Activated gamma-delta T cell treated with Interleukin-2 at 50 U/mL for 16 hours (primary cell): ENCODE data around the gene CEACAM20.
"Not testable (repeated sequence)": the region's sequence is repeated elsewhere in the genome, so short reads cannot be mapped to it uniquely, and the experiment has no call there.

Source experiments
- DNase-seq: peaks from one replicate; pipeline ENCODE4 v3.0.0-alpha.2; 2020

Gene CEACAM20

GRCh38 chr19:44548736-44549135 lies 19.3 kb upstream of the CEACAM20 start:
- DNase-seq: no peak

DNA sequence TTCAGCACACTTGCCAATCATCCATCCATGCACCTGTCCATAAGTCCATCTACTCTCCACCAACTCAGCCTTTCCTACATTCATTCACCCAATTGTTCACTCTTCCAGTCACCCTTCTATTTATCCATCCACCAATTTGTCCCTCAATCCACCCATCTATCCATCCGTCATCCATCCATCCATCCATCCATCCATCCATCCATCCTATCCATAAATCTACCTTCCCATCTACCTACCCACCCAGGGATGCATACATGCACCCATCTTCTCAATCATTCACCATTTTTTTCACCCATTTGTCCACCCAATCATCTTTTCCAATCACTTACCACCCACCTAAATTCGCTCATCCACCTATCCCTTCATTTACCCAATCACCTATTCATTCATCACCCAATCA lies 14.6 kb upstream of the CEACAM20 start:
- no peak for DNase-seq

DNA sequence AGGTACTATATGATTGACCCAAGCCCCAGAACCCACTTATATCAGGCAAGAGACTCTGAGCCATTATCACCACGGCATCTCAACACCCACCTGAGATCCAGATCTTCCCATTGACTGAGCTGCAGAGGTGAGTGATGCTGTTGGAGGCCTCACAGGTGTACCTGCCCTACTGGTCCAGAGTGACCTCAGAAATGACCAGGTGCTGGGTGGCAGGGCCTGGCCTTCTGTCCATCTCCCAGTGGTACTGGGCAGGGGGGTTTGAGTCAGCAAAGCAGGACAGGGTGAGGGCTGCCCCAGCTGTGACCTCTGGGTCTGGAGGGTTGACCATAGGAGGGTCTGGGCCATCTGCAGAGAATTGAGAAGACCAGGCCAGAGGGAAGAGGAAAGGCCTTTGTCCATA lies 13.2 kb upstream of the CEACAM20 start:
- no peak for DNase-seq

GRCh38 chr19:44540736-44541135 lies 11.3 kb upstream of the CEACAM20 start:
- no peak for DNase-seq

GRCh38 chr19:44539991-44540390 lies 10.5 kb upstream of the CEACAM20 start:
- DNase-seq: no peak

DNA sequence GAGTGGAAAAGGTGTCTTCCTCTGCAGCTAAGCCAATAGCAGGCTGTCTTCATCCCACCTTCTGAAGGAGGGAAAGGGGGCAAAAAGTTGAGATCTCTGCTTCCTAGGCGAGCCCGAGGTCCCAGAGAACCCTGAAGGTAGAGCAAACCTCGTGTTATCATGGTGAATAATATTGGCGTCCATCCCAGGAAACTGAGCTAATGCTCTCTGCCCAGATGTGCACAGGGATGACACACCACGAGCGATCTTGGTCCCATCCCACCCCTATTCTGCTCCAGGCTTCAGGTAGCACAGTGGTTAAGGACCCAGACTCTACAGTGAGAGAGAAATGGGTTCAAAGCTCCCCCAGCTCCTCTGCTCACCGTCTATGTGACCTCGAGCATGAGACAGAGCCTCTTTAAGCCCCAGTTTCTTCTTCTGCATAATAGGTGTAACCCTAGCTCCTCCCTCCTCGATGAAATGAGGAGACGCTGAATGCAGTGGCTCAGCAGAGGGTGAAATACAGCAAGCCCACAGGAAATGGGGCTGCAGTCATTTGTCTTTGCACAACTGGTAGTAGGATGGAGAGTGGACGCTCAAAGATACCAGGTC lies 9.9 kb upstream of the CEACAM20 start:
- no peak for DNase-seq

GRCh38 chr19:44535361-44535760 lies 5.9 kb upstream of the CEACAM20 start:
- not testable (repeated sequence) for DNase-seq

- DNase-seq: no peak
These were observed 3.3 kb upstream of the CEACAM20 start for GRCh38 chr19:44532819-44533218.

- no peak for DNase-seq
These were observed 1.3 kb upstream of the CEACAM20 start for GRCh38 chr19:44530777-44531176.

- DNase-seq: no peak
These were observed 1.9 kb downstream of the CEACAM20 start for GRCh38 chr19:44527554-44527953.

GRCh38 chr19:44525721-44526430 lies 3.6 kb downstream of the CEACAM20 start:
- DNase-seq: no peak

DNA sequence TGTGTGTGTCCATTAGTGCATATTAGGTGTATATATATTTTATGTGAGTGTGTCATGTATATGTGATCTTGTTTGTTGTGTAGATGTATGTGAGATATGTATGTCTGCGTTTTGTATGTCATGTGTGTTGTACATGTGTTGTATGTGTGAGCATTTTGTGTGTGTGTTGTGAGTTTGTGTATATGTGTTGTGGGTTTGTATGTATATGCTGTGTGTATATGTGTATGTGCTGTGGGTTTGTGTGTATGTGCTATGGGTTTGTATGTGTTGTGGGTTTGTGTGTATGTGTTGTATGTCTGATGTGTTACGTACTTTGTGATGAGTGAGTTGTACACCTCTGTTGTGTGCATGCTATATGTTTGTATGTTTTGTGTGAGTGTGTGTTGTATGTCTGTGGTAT lies 8.1 kb downstream of the CEACAM20 start:
- DNase-seq: no peak

DNA sequence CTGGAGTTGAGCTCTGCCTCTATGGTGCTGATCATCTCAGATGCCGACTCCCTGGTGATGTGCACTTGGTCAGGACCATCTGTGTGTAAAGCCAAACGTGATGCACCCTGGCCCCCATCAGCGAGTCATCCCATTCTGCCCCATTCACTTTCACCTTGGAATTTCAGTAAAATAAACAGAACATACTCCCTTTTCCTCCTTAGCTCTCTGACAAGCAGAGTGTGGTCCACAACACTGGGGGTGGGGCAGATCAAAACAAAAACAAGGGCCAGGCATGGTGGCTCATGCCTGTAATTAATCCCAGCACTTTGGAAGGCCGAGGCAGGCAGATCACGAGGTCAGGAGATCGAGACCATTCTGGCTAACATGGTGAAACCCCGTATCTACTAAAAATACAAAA lies 12.3 kb downstream of the CEACAM20 start:
- no peak for DNase-seq

- DNase-seq: no peak
These were observed 13.6 kb downstream of the CEACAM20 start for GRCh38 chr19:44515907-44516306.

DNA sequence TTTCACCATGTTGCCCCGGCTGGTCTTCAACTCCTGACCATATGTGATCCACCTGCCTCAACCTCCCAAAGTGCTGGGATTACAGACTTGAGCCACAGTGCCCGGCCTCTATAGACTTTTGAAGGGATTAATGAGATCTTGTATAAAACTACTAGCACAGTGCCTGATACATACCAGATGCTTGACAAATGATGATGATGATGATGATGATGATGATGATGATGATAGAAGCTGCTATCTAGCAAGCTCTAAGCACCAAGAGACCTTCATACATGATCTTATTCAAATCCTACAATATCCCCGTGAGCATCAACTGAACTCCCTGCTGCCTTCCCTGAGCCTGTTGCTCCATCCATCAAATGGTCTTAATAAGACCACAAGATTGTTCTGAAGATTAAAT lies 14.4 kb downstream of the CEACAM20 start:
- no peak for DNase-seq

- DNase-seq: no peak
These were observed 16.9 kb downstream of the CEACAM20 start for GRCh38 chr19:44512326-44513298.

DNA sequence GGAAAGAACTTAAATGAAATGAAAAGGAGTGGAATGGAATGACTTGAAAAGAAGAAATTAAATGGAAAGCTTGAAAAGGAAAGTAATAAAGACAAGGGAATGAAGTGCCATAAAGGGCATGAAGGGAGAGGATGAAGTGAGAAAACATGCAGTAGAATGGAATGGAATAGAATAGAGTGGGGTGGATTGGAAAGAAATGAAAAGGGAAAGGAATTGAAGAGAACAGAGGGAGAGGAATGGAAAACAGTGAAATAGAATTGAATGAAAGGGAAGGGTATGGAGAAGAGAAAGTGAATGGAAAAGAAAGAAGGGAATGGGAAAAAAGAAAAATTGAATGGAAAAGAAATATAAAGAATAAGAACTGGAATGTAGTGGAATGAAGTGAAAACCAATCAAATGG lies 20.0 kb downstream of the CEACAM20 start:
- no peak for DNase-seq

GRCh38 chr19:44499962-44500949 lies 29.2 kb downstream of the CEACAM20 start, which contains the start of gene ZNF180:
Gene ZNF180 (minus strand): TSS chr19:44500522. CDS start chr19:44497334, 3,188 bp downstream.
- peak; percentile 95 for DNase-seq

GRCh38 chr19:44499559-44499958 lies 29.9 kb downstream of the CEACAM20 start:
- no peak for DNase-seq

DNA sequence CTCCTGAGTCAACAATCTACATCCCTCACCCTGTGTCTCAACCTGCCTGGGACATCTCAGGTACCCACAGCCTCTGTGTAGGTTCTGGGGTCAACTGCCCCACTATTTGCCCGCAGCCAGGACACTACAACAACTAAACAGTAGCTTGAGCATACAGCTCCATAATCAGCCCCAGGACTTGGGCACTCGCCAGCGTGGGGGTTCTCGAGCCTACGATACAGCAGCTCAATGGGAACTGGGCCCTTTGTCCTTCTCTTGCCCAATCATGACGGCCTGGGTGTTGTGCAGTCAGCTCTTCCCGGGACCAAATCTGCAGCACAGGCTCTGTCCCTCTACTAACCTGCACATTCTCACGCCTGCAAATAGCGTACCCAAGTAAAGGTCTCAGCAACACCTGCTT lies 30.5 kb downstream of the CEACAM20 start:
- no peak for DNase-seq

DNA sequence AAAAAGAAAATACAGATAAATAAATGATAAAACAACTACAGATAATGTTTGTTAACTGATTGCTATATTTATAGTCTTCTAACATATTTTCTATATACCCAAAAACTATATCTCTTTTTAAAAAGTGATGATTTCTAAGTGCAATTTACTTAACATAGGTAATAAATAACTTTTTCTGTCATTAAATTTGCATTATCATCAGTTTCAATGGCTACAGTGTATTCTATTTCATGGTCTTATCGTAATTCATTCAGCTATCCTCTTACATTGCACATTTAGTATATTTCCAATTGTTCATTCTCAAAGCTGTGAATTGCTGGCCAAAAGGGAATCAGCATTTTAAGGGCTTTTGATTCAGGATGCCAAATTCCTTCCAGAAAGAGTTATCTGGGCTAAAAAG lies 32.8 kb downstream of the CEACAM20 start:
- no peak for DNase-seq
